Stimulated activated CD4-positive, alpha-beta T cell treated with anti-CD3 and anti-CD28 coated beads, Interleukin-1b, Interleukin-23, amount 100 ng/mL, for 24 hours (primary cell): ENCODE results near the gene COG2.
"Not testable (repeated sequence)": the region's sequence is repeated elsewhere in the genome, so short reads cannot be mapped to it uniquely, and the experiment has no call there.

Experiments used
- DNase-seq, 4 experiments: peaks; one replicate each; pipeline ENCODE4 v3.0.0-alpha.2; 2020; ENCODE audit warnings: low read depth in 4 of 4, low spot score in 1 of 4

COG2 gene, protein sequence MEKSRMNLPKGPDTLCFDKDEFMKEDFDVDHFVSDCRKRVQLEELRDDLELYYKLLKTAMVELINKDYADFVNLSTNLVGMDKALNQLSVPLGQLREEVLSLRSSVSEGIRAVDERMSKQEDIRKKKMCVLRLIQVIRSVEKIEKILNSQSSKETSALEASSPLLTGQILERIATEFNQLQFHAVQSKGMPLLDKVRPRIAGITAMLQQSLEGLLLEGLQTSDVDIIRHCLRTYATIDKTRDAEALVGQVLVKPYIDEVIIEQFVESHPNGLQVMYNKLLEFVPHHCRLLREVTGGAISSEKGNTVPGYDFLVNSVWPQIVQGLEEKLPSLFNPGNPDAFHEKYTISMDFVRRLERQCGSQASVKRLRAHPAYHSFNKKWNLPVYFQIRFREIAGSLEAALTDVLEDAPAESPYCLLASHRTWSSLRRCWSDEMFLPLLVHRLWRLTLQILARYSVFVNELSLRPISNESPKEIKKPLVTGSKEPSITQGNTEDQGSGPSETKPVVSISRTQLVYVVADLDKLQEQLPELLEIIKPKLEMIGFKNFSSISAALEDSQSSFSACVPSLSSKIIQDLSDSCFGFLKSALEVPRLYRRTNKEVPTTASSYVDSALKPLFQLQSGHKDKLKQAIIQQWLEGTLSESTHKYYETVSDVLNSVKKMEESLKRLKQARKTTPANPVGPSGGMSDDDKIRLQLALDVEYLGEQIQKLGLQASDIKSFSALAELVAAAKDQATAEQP

GRCh38 chr1:230642263-230642959 lies at the start of gene COG2:
TSS of gene COG2 (plus strand) at chr1:230642481. CDS start at chr1:230642607, 126 bp downstream.
- DNase-seq = peak; percentile 95 to 100 (median 96)

DNA sequence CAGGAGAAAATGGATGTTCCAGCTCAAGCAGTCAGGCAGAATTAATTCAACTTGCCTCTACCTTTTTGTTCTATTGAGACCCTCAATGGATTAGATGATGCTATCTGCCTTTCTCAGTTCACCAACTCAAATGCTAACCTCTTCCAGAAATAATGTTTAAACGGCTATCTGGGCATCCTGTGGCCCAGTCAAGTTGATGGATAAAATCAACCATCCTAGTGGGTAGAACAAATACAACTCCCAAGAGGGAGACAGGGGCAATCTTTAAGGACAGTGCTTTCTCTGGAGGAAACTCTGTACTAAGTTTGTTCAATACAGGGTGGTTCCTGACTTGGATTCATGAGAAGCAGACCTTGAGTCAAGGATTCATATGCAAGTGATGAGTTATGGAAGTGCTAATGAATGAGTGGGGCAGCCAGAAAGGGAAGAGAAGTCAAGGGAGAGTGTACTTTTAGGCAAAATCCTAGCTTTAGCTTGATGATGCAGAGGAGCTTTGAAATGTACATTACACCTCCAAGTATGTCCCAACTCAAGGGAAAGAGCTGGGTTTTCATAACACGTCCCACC lies 49.4 kb upstream of the COG2 start:
- no peak for DNase-seq

GRCh38 chr1:230594214-230594773 lies 48.0 kb upstream of the COG2 start:
- DNase-seq = no peak

GRCh38 chr1:230595181-230595580 lies 47.1 kb upstream of the COG2 start:
- DNase-seq = no peak

GRCh38 chr1:230596306-230596705 lies 46.0 kb upstream of the COG2 start:
- DNase-seq = no peak

GRCh38 chr1:230598745-230599144 lies 43.5 kb upstream of the COG2 start:
- no peak for DNase-seq

DNA sequence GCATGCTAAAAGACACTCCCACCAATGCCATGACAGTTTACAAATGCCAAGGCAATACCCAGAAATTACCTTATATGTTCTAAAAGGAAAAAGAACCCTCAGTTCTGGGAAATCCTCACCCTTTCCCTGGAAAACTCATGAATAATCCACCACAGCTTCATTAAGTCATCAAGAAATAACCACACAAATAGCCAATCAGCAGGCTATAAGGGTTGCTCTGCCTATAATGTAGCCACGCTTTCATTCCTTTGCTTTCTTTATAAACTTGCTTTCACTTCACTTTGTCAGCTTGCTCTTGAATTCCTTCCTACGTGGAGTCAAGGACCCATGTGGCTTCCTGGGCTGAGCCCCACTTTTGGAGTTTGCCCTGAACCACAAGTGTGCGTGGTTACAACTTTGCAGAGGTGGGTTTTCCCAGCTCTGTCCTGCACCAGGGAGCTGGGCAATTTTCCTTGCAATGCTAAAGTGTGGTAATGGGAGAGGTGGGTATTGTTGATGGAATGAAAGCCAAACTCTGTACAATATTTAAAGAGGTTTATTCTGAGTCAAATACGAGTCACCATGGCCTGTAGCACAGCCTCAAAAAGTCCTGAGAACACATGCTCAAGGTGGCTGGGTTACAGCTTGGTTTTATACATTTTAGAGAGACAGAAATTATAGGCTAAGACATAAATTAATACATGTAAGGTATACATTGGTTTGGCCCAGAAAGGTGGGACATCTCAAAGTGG lies 42.2 kb upstream of the COG2 start:
- no peak for DNase-seq

DNA sequence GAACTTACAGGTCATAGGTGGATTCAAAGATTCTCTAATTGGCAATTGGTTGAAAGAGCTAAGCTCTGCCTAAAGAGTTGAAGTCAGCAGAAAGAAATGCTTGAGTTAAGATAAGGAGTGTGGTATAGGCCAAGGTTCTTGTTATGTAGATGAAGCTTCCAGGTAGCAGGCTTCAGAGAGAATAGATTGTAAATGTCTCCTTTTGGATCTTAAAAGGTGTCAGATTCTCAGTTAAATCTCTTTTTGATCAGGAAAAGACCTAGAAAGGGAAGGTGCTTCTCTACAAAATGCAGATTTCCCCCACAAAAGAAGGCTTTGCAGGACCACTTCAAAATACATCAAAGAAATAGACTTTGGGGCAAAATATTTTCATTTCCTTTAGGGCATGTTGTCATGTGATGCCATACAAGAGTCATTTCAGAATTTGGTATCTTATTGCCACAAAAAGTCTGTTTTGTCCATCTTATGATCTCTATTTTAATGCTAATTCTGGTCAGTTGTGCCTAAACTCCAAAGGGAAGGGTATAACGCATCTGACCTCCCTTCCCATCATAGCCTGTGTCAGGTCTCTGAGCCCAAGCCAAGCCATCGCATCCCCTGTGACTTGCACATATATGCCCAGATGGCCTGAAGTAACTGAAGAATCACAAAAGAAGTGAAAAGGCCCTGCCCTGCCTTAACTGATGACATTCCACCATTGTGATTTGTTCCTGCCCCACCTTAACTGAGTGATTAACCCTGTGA lies 41.5 kb upstream of the COG2 start:
- not testable (repeated sequence) for DNase-seq

DNA sequence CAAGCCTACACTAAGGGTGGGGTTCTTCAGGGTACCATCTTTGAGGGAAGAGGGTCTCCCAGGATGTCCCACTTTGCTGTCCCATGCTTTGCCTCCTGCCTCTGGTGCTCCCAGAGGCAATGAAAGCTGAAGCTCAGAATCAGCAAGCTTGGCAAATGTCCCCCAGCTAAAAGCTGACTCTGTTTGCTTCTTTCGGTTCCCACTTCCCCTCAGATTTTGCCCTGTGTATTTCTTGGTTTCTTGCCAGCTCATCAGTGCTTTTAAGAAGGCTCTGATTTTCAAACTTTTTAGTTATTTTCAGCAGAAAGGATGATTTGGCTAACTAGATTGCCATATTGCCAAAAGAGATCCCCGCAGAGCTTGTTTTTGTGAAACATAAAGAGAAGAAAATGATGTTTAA lies 33.1 kb upstream of the COG2 start:
- DNase-seq = no peak

DNA sequence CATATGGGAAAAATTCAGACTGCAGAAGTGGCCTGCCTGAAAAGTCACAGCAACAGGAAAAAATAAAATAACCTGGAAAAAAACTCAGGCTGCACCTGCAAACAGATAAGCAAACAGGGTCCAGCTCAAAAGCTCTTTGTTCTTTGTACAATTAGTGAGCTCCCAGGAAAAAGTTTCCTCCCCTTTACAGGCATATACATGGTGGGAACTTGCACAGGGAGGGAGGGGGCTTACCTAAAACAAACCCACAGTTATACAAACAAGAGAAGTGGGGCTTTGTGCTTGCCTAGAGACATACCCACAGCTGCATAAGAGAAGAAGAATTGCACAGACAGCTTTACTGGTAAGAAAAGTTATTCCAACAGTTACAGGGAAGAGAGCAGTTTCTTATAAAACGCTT lies 31.7 kb upstream of the COG2 start:
- DNase-seq = no peak

- no peak for DNase-seq
Measured at GRCh38 chr1:230611128-230611877, 31.0 kb upstream of the COG2 start.

DNA sequence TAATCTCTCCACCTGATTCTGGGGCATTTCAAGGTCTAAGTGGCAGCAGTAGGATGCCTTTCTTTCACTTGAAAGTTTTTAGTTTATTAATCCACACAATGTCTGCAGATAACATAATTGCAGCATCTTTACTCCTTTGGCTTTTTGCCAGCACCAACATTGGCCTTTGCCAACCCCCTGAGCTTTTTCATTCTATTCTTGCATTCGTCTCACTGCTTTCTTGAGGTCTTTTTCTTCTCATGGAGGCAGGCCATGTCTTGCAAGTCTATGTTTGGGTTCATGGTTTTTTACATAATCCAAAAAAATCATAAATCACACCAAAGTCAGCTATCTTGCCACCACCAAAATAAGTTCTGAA lies 30.4 kb upstream of the COG2 start:
- DNase-seq = no peak

GRCh38 chr1:230612651-230613050 lies 29.6 kb upstream of the COG2 start:
- DNase-seq = no peak

- DNase-seq = no peak
Measured at GRCh38 chr1:230614121-230614520, 28.2 kb upstream of the COG2 start.

GRCh38 chr1:230618537-230618936 lies 23.7 kb upstream of the COG2 start:
- no peak for DNase-seq

GRCh38 chr1:230620649-230621323 lies 21.5 kb upstream of the COG2 start:
- DNase-seq = no peak

- no peak for DNase-seq
Measured at GRCh38 chr1:230621324-230622030, 20.8 kb upstream of the COG2 start.

DNA sequence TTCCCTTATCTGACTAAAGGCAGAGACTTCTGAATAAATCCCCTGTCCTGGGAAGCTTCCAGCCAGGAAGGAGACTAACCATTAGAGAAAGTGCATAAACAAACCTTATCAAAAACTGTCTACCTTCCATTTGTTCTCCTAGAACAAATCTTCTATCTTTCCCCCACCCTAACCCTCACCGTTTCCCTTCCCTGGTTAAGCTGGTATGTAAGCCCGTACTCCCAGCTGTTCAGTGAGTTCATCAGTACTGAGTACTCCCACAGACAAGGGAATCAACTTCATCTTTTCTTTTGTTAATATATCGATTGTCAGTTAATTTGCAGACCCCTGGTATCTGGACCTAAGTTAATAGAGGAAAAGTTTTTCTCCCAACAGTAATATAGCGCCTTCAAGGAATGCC lies 20.1 kb upstream of the COG2 start:
- DNase-seq = no peak
